GM12878 (cell line): ENCODE results near the gene ADAP1. TPM values are rescaled to one million over a fixed set of nuclear protein-coding genes. Genes with fewer than 3 reads are reported as not detected.

Experiments used
- ATAC-seq: fragments of 200-7000 bp; cut with Tn5 transposase; 3 replicates; pipeline ENCODE4 v1.9.1; 2020; ENCODE audit warnings: mild to moderate bottlenecking, moderate library complexity
- BruUV-seq: library from RNA; stranded (reverse); fragments of 400-500 nt; replicated peaks from 2 replicates; lab custom pipeline; 2021; lab: Mats Ljungman, UMichigan
- CTCF ChIA-PET: fragments of 300-600 bp; sonication (Branson Sonifier 250); formaldehyde crosslinking; extraction: SDS; loops from one replicate; lab custom pipeline; 2021; ENCODE audit warnings: inconsistent platforms; lab: Yijun Ruan, JAX
- POLR2A ChIA-PET: fragments of 350-600 bp; formaldehyde crosslinking; extraction: SDS; loops from one replicate; lab custom pipeline; 2021; ENCODE audit warnings: inconsistent platforms; lab: Charles Lee
- RAD21 ChIA-PET: fragments of 300-600 bp; sonication (Branson Sonifier 250); formaldehyde crosslinking; loops from one replicate; lab custom pipeline; 2023; ENCODE audit warnings: antibody characterized with exemption; ENCODE audit not compliant: unreplicated experiment; lab: Charles Lee
- SMC1A ChIA-PET: fragments of 300-600 bp; sonication (Branson Sonifier 250); formaldehyde crosslinking; loops from one replicate; lab custom pipeline; 2023; ENCODE audit not compliant: unreplicated experiment, uncharacterized antibody; lab: Charles Lee
- DNase-seq: peaks from one replicate; pipeline ENCODE4 v3.0.0-alpha.2; 2011; ENCODE audit warnings: low read depth, low spot score
- FAIRE-seq: peaks from 3 replicates; lab custom pipeline; 2011; peaks lifted over from hg19 to GRCh38; lab: Jason Lieb, UNC
- H2AFZ ChIP-seq: 2 replicates; pipeline ENCODE4 v1.6.0; 2011; ENCODE audit warnings: low read depth, low read length, control low read depth; ENCODE audit not compliant: control insufficient read depth
- H3K27ac ChIP-seq: 2 replicates; pipeline ENCODE4 v1.5.1; 2011; ENCODE audit warnings: control low read depth; ENCODE audit not compliant: control insufficient read depth, insufficient read depth
- H3K27me3 ChIP-seq, 2 experiments: replicated peaks in 1 of 2; 2 replicates each; pipeline versions ENCODE4 v1.6.0 to v1.6.1; 2011; ENCODE audit warnings: low read length in 1 of 2; ENCODE audit not compliant: control insufficient read depth in 2 of 2, insufficient read depth in 2 of 2
- H3K36me3 ChIP-seq, 2 experiments: 2 replicates each; pipeline ENCODE4 v1.5.1; 2011; ENCODE audit warnings: low read length in 1 of 2; ENCODE audit not compliant: control insufficient read depth in 2 of 2, insufficient read depth in 2 of 2
- H3K4me1 ChIP-seq: 2 replicates; pipeline ENCODE4 v1.6.1; 2011; ENCODE audit warnings: mild to moderate bottlenecking, low read length, moderate library complexity, mixed read lengths; ENCODE audit not compliant: control insufficient read depth, insufficient read depth
- H3K4me2 ChIP-seq: 2 replicates; pipeline ENCODE4 v1.6.0; 2011; ENCODE audit warnings: control low read depth; ENCODE audit not compliant: control insufficient read depth, insufficient read depth
- H3K4me3 ChIP-seq: fragments of 200-600 bp; sonication (generic); 2 replicates; pipeline ENCODE4 v1.5.1; 2016
- H3K79me2 ChIP-seq: 2 replicates; pipeline ENCODE4 v1.6.0; 2011; ENCODE audit warnings: low read length; ENCODE audit not compliant: control insufficient read depth, insufficient read depth
- H3K9ac ChIP-seq: 2 replicates; pipeline ENCODE4 v1.8.0; 2011; ENCODE audit warnings: low read length, control low read depth, mixed read lengths; ENCODE audit not compliant: control insufficient read depth, insufficient read depth
- H3K9me3 ChIP-seq: replicated peaks from 3 replicates; pipeline ENCODE4 v1.5.1; 2011; ENCODE audit warnings: mild to moderate bottlenecking, low read length; ENCODE audit not compliant: control insufficient read depth, insufficient read depth
- H4K20me1 ChIP-seq: 2 replicates; pipeline ENCODE4 v1.6.0; 2011; ENCODE audit not compliant: control insufficient read depth, insufficient read depth
- ATF3 ChIP-seq: IDR thresholded peaks from 2 replicates; pipeline ENCODE4 v1.6.1; 2011; ENCODE audit warnings: low read depth, mild to moderate bottlenecking, low read length, moderate library complexity, borderline replicate concordance; ENCODE audit errors: extremely low read depth
- HDAC6 ChIP-seq: fragments of 200-600 bp; sonication (generic); IDR thresholded peaks from one replicate; pipeline ENCODE4 v1.8.0; 2017; ENCODE audit warnings: antibody characterized with exemption; ENCODE audit not compliant: unreplicated experiment
- KAT2A ChIP-seq: conservative IDR thresholded peaks from 2 replicates; pipeline ENCODE4 v1.6.1; 2011; ENCODE audit warnings: low read depth, low read length; ENCODE audit not compliant: control insufficient read depth
- MTA3 ChIP-seq: IDR thresholded peaks from 2 replicates; pipeline ENCODE4 v1.6.1; 2012; ENCODE audit warnings: low read length, inconsistent platforms, borderline replicate concordance
- NFYA ChIP-seq: IDR thresholded peaks from 2 replicates; pipeline ENCODE4 v1.6.1; 2011; ENCODE audit warnings: low read depth, mild to moderate bottlenecking, low read length, improper control_type of control experiment, borderline replicate concordance
- PAX5 ChIP-seq: IDR thresholded peaks from 2 replicates; pipeline ENCODE4 v1.6.1; 2011; ENCODE audit warnings: low read depth, low read length, borderline replicate concordance
- POLR2A ChIP-seq: IDR thresholded peaks from 2 replicates; pipeline ENCODE4 v1.6.1; 2011; ENCODE audit warnings: low read depth, mild to moderate bottlenecking, low read length
- SPI1 ChIP-seq: IDR thresholded peaks from 2 replicates; pipeline ENCODE4 v1.6.1; 2011; ENCODE audit warnings: low read depth, mild to moderate bottlenecking, low read length, moderate library complexity, borderline replicate concordance; ENCODE audit not compliant: insufficient read depth
- SREBF1 ChIP-seq: IDR thresholded peaks from 2 replicates; pipeline ENCODE4 v1.6.1; 2012; ENCODE audit warnings: mild to moderate bottlenecking, low read length
- ZZZ3 ChIP-seq: IDR thresholded peaks from 2 replicates; pipeline ENCODE4 v1.6.1; 2011; ENCODE audit warnings: low read depth; ENCODE audit not compliant: control insufficient read depth, insufficient read length
- WGBS: methylation state at CpG from one replicate; pipeline ENCODE4 v1.1.6; 2016; ENCODE audit warnings: low lambda C conversion rate; ENCODE audit not compliant: insufficient replicate concordance, insufficient coverage; ENCODE audit errors: missing lambda C conversion rate; 5-methylcytosine and 5-hydroxymethylcytosine counted together
- in situ Hi-C: fragments of 300-500 bp; cut with MboI; formaldehyde crosslinking; loops from 9 replicates; pipeline ENCODE4 v1.14.3; 2018; ENCODE audit warnings: mixed read lengths
- intact Hi-C: fragments of 100-400 bp; cut with micrococcal nuclease; formaldehyde crosslinking; loops from one replicate; pipeline ENCODE4 v1.14.2; 2022; ENCODE audit not compliant: unreplicated experiment
- polyA plus RNA-seq, 11 experiments: library from polyadenylated mRNA; depleted of rRNA in 4 of 11; unstranded in 6 of 11; stranded (reverse) in 5 of 11; fragments of >200 nt; fragmentation: Nextera tagmentation in 4 of 11; fragmentation: Illumina TruSeq in 1 of 11; extraction: Ambion mirVana in 4 of 11; extraction: Trizol in 1 of 11; gene quantifications; 1 replicate in 1 of 11; 2 replicates in 10 of 11; pipeline versions ENCODE4 v1.2.1 to v1.2.3, GENCODE V29; 2011 to 2016; ENCODE audit warnings: inconsistent platforms in 2 of 11, missing spikeins in 2 of 11, low read depth in 1 of 11
- total RNA-seq, 4 experiments: library from RNA; depleted of rRNA in 3 of 4; stranded (reverse); fragments of >200 nt in 3 of 4; fragmentation: Illumina TruSeq in 1 of 4; extraction: Trizol in 1 of 4; gene quantifications; 2 replicates each; pipeline versions ENCODE4 v1.2.1 to v1.2.3, GENCODE V29; 2013 to 2021

Gene ADAP1
- total and polyA plus RNA-seq, 10 of the 15 experiments (the other 5 are each of a cell fraction or from before 2014, with no cell fraction given), result 0.22 to 44.2 (median 22.0) TPM; not detected in 1

DNA sequence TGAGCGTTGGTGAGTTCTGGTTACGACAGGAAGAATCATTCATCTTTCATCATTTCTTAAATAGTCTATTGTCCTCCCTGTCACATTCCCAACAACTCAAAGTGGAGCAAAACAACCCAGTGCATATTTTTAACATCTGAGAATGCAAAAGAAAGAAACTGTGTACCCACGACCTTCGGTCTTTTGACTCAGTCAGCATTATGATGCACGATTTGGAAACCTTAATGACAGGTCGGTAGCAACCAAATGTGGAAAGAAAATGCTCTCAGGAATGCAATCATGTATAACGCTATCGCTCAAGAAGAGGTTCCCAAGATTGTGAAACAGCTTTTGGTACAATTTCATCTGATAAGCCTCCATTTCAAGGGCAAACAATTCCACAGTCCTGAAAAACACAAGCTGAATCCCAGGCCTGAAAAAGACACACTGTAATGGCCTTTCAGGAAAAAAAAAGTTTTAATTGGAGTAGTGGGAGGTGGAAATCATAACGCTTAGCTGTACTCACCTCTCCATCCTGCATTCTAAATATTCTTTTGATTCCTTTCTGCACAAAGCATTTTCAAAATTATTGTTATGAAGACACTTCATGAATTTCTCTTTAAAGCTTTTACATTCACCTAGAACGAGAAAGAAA, 18.3 kb upstream of the ADAP1 start (continued):
- no peak for TF ChIP-seq ZZZ3
- TF ChIP-seq PAX5, result no peak
- no peak for TF ChIP-seq MTA3
- TF ChIP-seq SREBF1, result no peak

DNA sequence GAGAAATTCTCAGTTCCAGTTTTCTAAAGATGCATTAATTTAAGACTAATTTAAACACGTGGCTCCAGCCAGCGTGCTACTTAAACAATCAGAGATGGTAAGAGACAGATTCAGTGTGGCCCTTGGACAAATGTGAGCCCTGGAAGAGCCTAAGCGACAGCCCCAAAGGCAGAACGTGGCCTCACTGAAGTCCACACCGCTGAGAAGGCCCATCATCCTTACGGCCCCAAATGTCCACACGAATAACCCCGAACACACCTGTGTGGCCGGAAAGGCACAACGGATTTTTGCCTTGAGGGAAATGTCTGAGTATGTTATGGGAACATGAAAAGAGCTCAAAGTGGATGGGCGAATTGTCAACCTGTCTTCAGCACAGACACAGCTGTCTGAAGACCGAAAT, 17.6 kb upstream of the ADAP1 start:
- 96% methylated on average over 12 of the region's 12 CpGs for WGBS
- no TSS peak for BruUV-seq
- Histone ChIP-seq H3K9me3 (no peaks in the 10 kb centered on the region), H3K27me3 (no peaks in the 10 kb centered on the region), H4K20me1 (peaks cover 3% of the 10 kb centered on the region; the same call in 1 of the 2 replicates), H3K36me3 (peaks cover 22 to 40% of the 10 kb centered on the region in 2 experiments), H3K4me2 (no peak overlapping the region), H3K27ac (no peak overlapping the region), H2AFZ (no peak overlapping the region), H3K4me3 (no peak overlapping the region), H3K4me1 (no peaks in the 10 kb centered on the region), H3K79me2 (peaks cover 42% of the 10 kb centered on the region), H3K9ac (no peak overlapping the region)
- no peak for FAIRE-seq
- TF ChIP-seq KAT2A, result no peak
- no peak for TF ChIP-seq NFYA
- TF ChIP-seq SPI1, result peak; percentile 31; the same call in 1 of the 2 replicates
- TF ChIP-seq HDAC6, result no peak
- no peak for TF ChIP-seq ATF3
- TF ChIP-seq POLR2A, result 0 out of 2 replicates have a peak, but pooled peaks have one; percentile 39
- no peak for DNase-seq
- in situ Hi-C loops (no loop called here), intact Hi-C loops (no loop called here)
- ATAC-seq, result no peak
- ChIA-PET SMC1A (interaction anchor here (0.9 to 4.2 kb wide), 8 partner anchors 12 to 94 kb away, joined by 3 to 22 read pairs (median 6); partner anchors contain the start of gene ADAP1), CTCF (interaction anchor here (0.7 to 7.3 kb wide), 9 partner anchors 11 to 204 kb away, joined by 3 to 78 read pairs (median 3); no protein-coding TSS in a partner anchor), POLR2A (no interaction called here), RAD21 (interaction anchor here (0.6 to 4.6 kb wide), 4 partner anchors 16 to 451 kb away, joined by 3 to 35 read pairs (median 6); no protein-coding TSS in a partner anchor)
